ENCODE results near the gene FAM107A. TPM values are rescaled to one million over a fixed set of nuclear protein-coding genes. Genes with fewer than 3 reads are reported as not detected.

Gene FAM107A
- polyA plus RNA-seq, 1 donor (not counting 4 experiments of a cell fraction or from before 2014, with no cell fraction given), result not detected

GRCh38 chr3:58540176-58540858, 36.9 kb downstream of the FAM107A start:
- Histone ChIP-seq H3K36me3 (ENCODE audit: control insufficient read depth in 2 of 2, extremely low read depth in 1 of 2, insufficient read depth in 2 of 2, low read length in 2 of 2) (no peaks in the 10 kb centered on the region), H3K9me1 (ENCODE audit: control insufficient read depth, extremely low read depth, insufficient read depth, low read length) (no peaks in the 10 kb centered on the region), H3K4me3 (ENCODE audit: control insufficient read depth in 2 of 3, extremely low read depth in 1 of 3, insufficient read depth in 2 of 3, low read depth in 1 of 3, low read length in 3 of 3) (no peak overlapping the region), H4K20me1 (ENCODE audit: control insufficient read depth, extremely low read depth, insufficient read depth, low read length) (no peaks in the 10 kb centered on the region), H3K79me2 (ENCODE audit: control insufficient read depth, insufficient read depth, low read length) (no peaks in the 10 kb centered on the region), H3K4me1 (ENCODE audit: control insufficient read depth, extremely low read depth, insufficient read depth, low read length) (no peaks in the 10 kb centered on the region), H3K9ac (ENCODE audit: control insufficient read depth, extremely low read depth, insufficient read depth, low read length) (no peak overlapping the region), H3K27me3 (ENCODE audit: control insufficient read depth, extremely low read depth, insufficient read depth, low read length) (no peaks in the 10 kb centered on the region), H3K9me3 (ENCODE audit: control insufficient read depth, low read depth, low read length) (no peaks in the 10 kb centered on the region), H3K27ac (ENCODE audit: control insufficient read depth, insufficient read depth, low read length) (no peak overlapping the region), H3K4me2 (ENCODE audit: control insufficient read depth, extremely low read depth, insufficient read depth, low read depth, low read length) (no peak overlapping the region), H2AFZ (ENCODE audit: control insufficient read depth, low read length) (no peak overlapping the region)
- no peak for DNase-seq (ENCODE audit: low read depth, low spot score)
- dilution Hi-C loops (cut with MboI; ENCODE audit: extremely low pct_ligation_motif_present, low sequenced_read_pairs), result no loop called here
- TF ChIP-seq, protein P1, sequence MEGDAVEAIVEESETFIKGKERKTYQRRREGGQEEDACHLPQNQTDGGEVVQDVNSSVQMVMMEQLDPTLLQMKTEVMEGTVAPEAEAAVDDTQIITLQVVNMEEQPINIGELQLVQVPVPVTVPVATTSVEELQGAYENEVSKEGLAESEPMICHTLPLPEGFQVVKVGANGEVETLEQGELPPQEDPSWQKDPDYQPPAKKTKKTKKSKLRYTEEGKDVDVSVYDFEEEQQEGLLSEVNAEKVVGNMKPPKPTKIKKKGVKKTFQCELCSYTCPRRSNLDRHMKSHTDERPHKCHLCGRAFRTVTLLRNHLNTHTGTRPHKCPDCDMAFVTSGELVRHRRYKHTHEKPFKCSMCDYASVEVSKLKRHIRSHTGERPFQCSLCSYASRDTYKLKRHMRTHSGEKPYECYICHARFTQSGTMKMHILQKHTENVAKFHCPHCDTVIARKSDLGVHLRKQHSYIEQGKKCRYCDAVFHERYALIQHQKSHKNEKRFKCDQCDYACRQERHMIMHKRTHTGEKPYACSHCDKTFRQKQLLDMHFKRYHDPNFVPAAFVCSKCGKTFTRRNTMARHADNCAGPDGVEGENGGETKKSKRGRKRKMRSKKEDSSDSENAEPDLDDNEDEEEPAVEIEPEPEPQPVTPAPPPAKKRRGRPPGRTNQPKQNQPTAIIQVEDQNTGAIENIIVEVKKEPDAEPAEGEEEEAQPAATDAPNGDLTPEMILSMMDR (optimal IDR thresholded peaks at IDR 0.05 in 1 of 3, IDR thresholded peaks at IDR 0.05 in 1 of 3, conservative IDR thresholded peaks at IDR 0.05 in 1 of 3; ENCODE audit: extremely low read depth in 1 of 3, insufficient read depth in 2 of 3, low read length in 3 of 3), result no peak
- no peak for TF ChIP-seq EZH2 (IDR thresholded peaks at IDR 0.05; ENCODE audit: low read length)
- FAIRE-seq, result no peak

DNA sequence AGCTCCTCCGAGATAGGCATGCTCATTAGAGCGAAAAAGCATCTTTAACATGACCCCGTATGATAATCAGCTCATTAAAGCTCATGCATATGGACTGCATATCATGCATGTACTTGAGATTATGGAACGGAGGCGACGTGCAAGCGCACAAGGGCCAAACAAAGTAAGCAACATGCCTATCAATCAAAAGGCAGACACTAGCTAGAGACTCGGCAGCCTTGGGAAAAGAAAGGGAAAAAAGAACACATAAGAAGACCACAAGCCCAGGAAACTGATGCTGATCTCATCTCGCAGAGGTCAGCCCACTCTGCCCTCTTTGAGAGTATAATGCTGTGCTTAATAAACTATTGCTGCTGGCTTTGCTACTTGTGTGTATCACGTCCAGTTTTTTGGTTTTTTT, 37.6 kb downstream of the FAM107A start:
- FAIRE-seq (no peak), DNase-seq (ENCODE audit: low read depth, low spot score) (no peak)
- no peaks in the 10 kb centered on the region for H3K79me2 ChIP-seq (ENCODE audit: control insufficient read depth, insufficient read depth, low read length)
- H4K20me1 ChIP-seq (ENCODE audit: control insufficient read depth, extremely low read depth, insufficient read depth, low read length), result no peaks in the 10 kb centered on the region
- H3K4me1 ChIP-seq (ENCODE audit: control insufficient read depth, extremely low read depth, insufficient read depth, low read length), result no peaks in the 10 kb centered on the region
- no peak overlapping the region for H3K4me3 ChIP-seq (ENCODE audit: control insufficient read depth in 2 of 3, extremely low read depth in 1 of 3, insufficient read depth in 2 of 3, low read depth in 1 of 3, low read length in 3 of 3)
- no peaks in the 10 kb centered on the region for H3K36me3 ChIP-seq (ENCODE audit: control insufficient read depth in 2 of 2, extremely low read depth in 1 of 2, insufficient read depth in 2 of 2, low read length in 2 of 2)
- no peak overlapping the region for H2AFZ ChIP-seq (ENCODE audit: control insufficient read depth, low read length)
- H3K9ac ChIP-seq (ENCODE audit: control insufficient read depth, extremely low read depth, insufficient read depth, low read length), result no peak overlapping the region
- TF ChIP-seq, protein P1 (optimal IDR thresholded peaks at IDR 0.05 in 1 of 3, IDR thresholded peaks at IDR 0.05 in 1 of 3, conservative IDR thresholded peaks at IDR 0.05 in 1 of 3; ENCODE audit: extremely low read depth in 1 of 3, insufficient read depth in 2 of 3, low read length in 3 of 3), result no peak
- no peak for TF ChIP-seq EZH2 (IDR thresholded peaks at IDR 0.05; ENCODE audit: low read length)
- H3K27me3 ChIP-seq (ENCODE audit: control insufficient read depth, extremely low read depth, insufficient read depth, low read length), result no peaks in the 10 kb centered on the region
- no peaks in the 10 kb centered on the region for H3K9me1 ChIP-seq (ENCODE audit: control insufficient read depth, extremely low read depth, insufficient read depth, low read length)
- dilution Hi-C loops (cut with MboI; ENCODE audit: extremely low pct_ligation_motif_present, low sequenced_read_pairs), result no loop called here
- no peak overlapping the region for H3K4me2 ChIP-seq (ENCODE audit: control insufficient read depth, extremely low read depth, insufficient read depth, low read depth, low read length)
- no peaks in the 10 kb centered on the region for H3K9me3 ChIP-seq (ENCODE audit: control insufficient read depth, low read depth, low read length)
- no peak overlapping the region for H3K27ac ChIP-seq (ENCODE audit: control insufficient read depth, insufficient read depth, low read length)
